Neuronal stem cell (in vitro differentiated cells): ENCODE data around the gene PRR23E.
A peak's percentile ranks its signal among the peaks of the same experiment; 100 is the strongest.

ENCODE experiments used
- DNase-seq: peaks from one replicate; pipeline ENCODE4 v3.0.0-alpha.2; 2013; ENCODE audit warnings: low spot score
- H2AFZ ChIP-seq: one replicate; pipeline ENCODE4 v1.6.1; 2013; ENCODE audit warnings: mild to moderate bottlenecking, low read length, inconsistent platforms
- H2AK5ac ChIP-seq: 2 replicates; pipeline ENCODE4 v1.6.1; 2013; ENCODE audit warnings: low read depth, mild to moderate bottlenecking, inconsistent platforms, low read length, moderate library complexity, mixed read lengths
- H2BK120ac ChIP-seq: 2 replicates; pipeline ENCODE4 v1.6.1; 2013; ENCODE audit warnings: low read depth, mild to moderate bottlenecking, inconsistent platforms, low read length, moderate library complexity, mixed read lengths
- H2BK12ac ChIP-seq: one replicate; pipeline ENCODE4 v1.6.1; 2013; ENCODE audit warnings: low read length, inconsistent platforms
- H2BK15ac ChIP-seq: 2 replicates; pipeline ENCODE4 v1.6.1; 2013; ENCODE audit warnings: mild to moderate bottlenecking, low read length, inconsistent platforms, mixed read lengths
- H2BK5ac ChIP-seq: one replicate; pipeline ENCODE4 v1.6.1; 2013; ENCODE audit warnings: inconsistent platforms, mild to moderate bottlenecking, low read length, moderate library complexity
- H3K14ac ChIP-seq: one replicate; pipeline ENCODE4 v1.6.1; 2013; ENCODE audit warnings: low read length, inconsistent platforms
- H3K18ac ChIP-seq: 2 replicates; pipeline ENCODE4 v1.6.1; 2013; ENCODE audit warnings: low read length, inconsistent platforms
- H3K23ac ChIP-seq: 2 replicates; pipeline ENCODE4 v1.6.1; 2013; ENCODE audit warnings: low read depth, mild to moderate bottlenecking, mixed read lengths, low read length, inconsistent platforms; ENCODE audit not compliant: poor library complexity
- H3K27ac ChIP-seq: replicated peaks from 3 replicates; pipeline ENCODE4 v1.5.1; 2013; ENCODE audit warnings: low read length, inconsistent platforms
- H3K27me3 ChIP-seq, 3 experiments: 2 replicates each; pipeline ENCODE4 v1.6.1; 2013; ENCODE audit warnings: low read length in 3 of 3, mild to moderate bottlenecking in 2 of 3, inconsistent platforms in 1 of 3, low read depth in 1 of 3, mixed read lengths in 1 of 3, moderate library complexity in 1 of 3; ENCODE audit not compliant: control insufficient read depth in 3 of 3, insufficient read depth in 3 of 3
- H3K36me3 ChIP-seq, 2 donors: replicated peaks in 1 of 2; 2 replicates each; pipeline ENCODE4 v1.6.1; 2013; ENCODE audit warnings: low read length in 2 of 2; ENCODE audit not compliant: control insufficient read depth in 2 of 2, insufficient read depth in 2 of 2
- H3K4ac ChIP-seq: 2 replicates; pipeline ENCODE4 v1.6.1; 2013; ENCODE audit warnings: inconsistent platforms, mild to moderate bottlenecking, low read length, moderate library complexity
- H3K4me1 ChIP-seq, 2 donors: 1 replicate in 1 of 2; 2 replicates in 1 of 2; pipeline ENCODE4 v1.6.1; 2013; ENCODE audit warnings: low read length in 2 of 2, low read depth in 1 of 2; ENCODE audit not compliant: control insufficient read depth in 2 of 2, insufficient read depth in 1 of 2
- H3K4me2 ChIP-seq: one replicate; pipeline ENCODE4 v1.6.1; 2013; ENCODE audit warnings: mild to moderate bottlenecking, low read length, inconsistent platforms; ENCODE audit not compliant: insufficient read depth, poor library complexity, severe bottlenecking
- H3K4me3 ChIP-seq, 2 donors: 2 replicates each; pipeline ENCODE4 v1.5.1; 2013; ENCODE audit warnings: low read length in 2 of 2, mild to moderate bottlenecking in 2 of 2, inconsistent platforms in 1 of 2, moderate library complexity in 1 of 2
- H3K79me1 ChIP-seq: one replicate; pipeline ENCODE4 v1.6.1; 2013; ENCODE audit warnings: low read depth, mild to moderate bottlenecking, inconsistent platforms, low read length, moderate library complexity
- H3K9ac ChIP-seq: one replicate; pipeline ENCODE4 v1.6.1; 2013; ENCODE audit warnings: mild to moderate bottlenecking, low read depth, low read length, inconsistent platforms; ENCODE audit not compliant: poor library complexity
- H3K9me3 ChIP-seq, 2 donors: replicated peaks in 1 of 2; 2 replicates each; pipeline versions ENCODE3 to v1.6.1; 2013; ENCODE audit warnings: low read length in 2 of 2, mild to moderate bottlenecking in 2 of 2, inconsistent platforms in 1 of 2, low read depth in 1 of 2, mixed read lengths in 1 of 2, moderate library complexity in 1 of 2; ENCODE audit not compliant: control insufficient read depth in 2 of 2, insufficient read depth in 1 of 2
- H4K8ac ChIP-seq: one replicate; pipeline ENCODE4 v1.6.1; 2013; ENCODE audit warnings: low read depth, mild to moderate bottlenecking, inconsistent platforms, low read length, moderate library complexity
- H4K91ac ChIP-seq: one replicate; pipeline ENCODE4 v1.6.1; 2013; ENCODE audit warnings: low read length, low read depth, mild to moderate bottlenecking, inconsistent platforms; ENCODE audit not compliant: poor library complexity
- WGBS, 2 donors: extraction: QIAGEN DNeasy Blood & Tissue Kit; methylation state at CpG; one replicate each; pipeline ENCODE4 v1.1.7; 2013; ENCODE audit warnings: missing lambda C conversion rate in 2 of 2, mixed read lengths in 1 of 2; ENCODE audit not compliant: insufficient read length in 2 of 2, insufficient replicate concordance in 1 of 2; ENCODE audit errors: extremely low coverage in 2 of 2; 5-methylcytosine and 5-hydroxymethylcytosine counted together

PRR23E gene

GRCh38 chr3:127151992-127152650 lies 40.8 kb upstream of the PRR23E start:
- no peaks in the 10 kb centered on the region for H3K27me3 ChIP-seq
- no peak overlapping the region for H3K18ac ChIP-seq
- H3K23ac ChIP-seq = no peak overlapping the region
- no peak overlapping the region for H2AFZ ChIP-seq
- peaks cover 0 to 16% of the 10 kb centered on the region in 2 donors for H3K4me1 ChIP-seq
- no peak overlapping the region for H3K4me2 ChIP-seq
- no peak for DNase-seq
- no CpG with 5 or more reads among the region's 2 CpGs for WGBS, 2 donors
- peaks cover 0 to 9% of the 10 kb centered on the region in 2 donors for H3K9me3 ChIP-seq
- no peak overlapping the region for H2BK12ac ChIP-seq
- no peak overlapping the region for H2BK120ac ChIP-seq
- no peak overlapping the region for H3K9ac ChIP-seq
- H2AK5ac ChIP-seq = no peak overlapping the region
- no peak overlapping the region for H2BK5ac ChIP-seq
- peaks cover 0 to 1% of the 10 kb centered on the region in 2 donors for H3K36me3 ChIP-seq
- H4K8ac ChIP-seq = no peak overlapping the region
- no peak overlapping the region for H3K14ac ChIP-seq
- no peak overlapping the region for H2BK15ac ChIP-seq
- no peak overlapping the region for H4K91ac ChIP-seq
- H3K79me1 ChIP-seq = no peaks in the 10 kb centered on the region
- no peak overlapping the region for H3K4me3 ChIP-seq
- no peak overlapping the region for H3K4ac ChIP-seq
- no peak overlapping the region for H3K27ac ChIP-seq

GRCh38 chr3:127152684-127153505 lies 40.0 kb upstream of the PRR23E start:
- Histone ChIP-seq H3K79me1 (no peaks in the 10 kb centered on the region), H3K4me2 (no peak overlapping the region), H3K4me1 (peaks cover 0 to 22% of the 10 kb centered on the region in 2 donors), H4K8ac (no peak overlapping the region), H2AFZ (no peak overlapping the region), H3K9me3 (peaks cover 0 to 9% of the 10 kb centered on the region in 2 donors), H3K14ac (peak overlapping the region; percentile 21), H2BK120ac (no peak overlapping the region), H3K9ac (no peak overlapping the region), H3K18ac (peak overlapping the region; percentile 74), H2BK5ac (no peak overlapping the region), H3K4me3 (no peak overlapping the region), H2BK12ac (peak overlapping the region; percentile 69), H3K27me3 (no peaks in the 10 kb centered on the region), H3K27ac (no peak overlapping the region), H2AK5ac (peak overlapping the region; percentile 72), H3K4ac (no peak overlapping the region), H4K91ac (no peak overlapping the region), H3K23ac (no peak overlapping the region), H3K36me3 (peaks cover 0 to 1% of the 10 kb centered on the region in 2 donors), H2BK15ac (no peak overlapping the region)
- no CpG with 5 or more reads among the region's 10 CpGs for WGBS, 2 donors
- no peak for DNase-seq

GRCh38 chr3:127153506-127153815 lies 39.5 kb upstream of the PRR23E start:
- no peak overlapping the region for H3K23ac ChIP-seq
- no peak overlapping the region for H2BK15ac ChIP-seq
- H3K9me3 ChIP-seq = peaks cover 0 to 9% of the 10 kb centered on the region in 2 donors
- peak overlapping the region; percentile 72 for H2AK5ac ChIP-seq
- H3K14ac ChIP-seq = no peak overlapping the region
- no peaks in the 10 kb centered on the region for H3K27me3 ChIP-seq
- no peak overlapping the region for H3K4ac ChIP-seq
- no peak overlapping the region for H3K9ac ChIP-seq
- H2BK120ac ChIP-seq = no peak overlapping the region
- no peak overlapping the region for H3K27ac ChIP-seq
- peaks cover 0 to 1% of the 10 kb centered on the region in 2 donors for H3K36me3 ChIP-seq
- no peak overlapping the region for H4K8ac ChIP-seq
- no CpG with 5 or more reads among the region's 5 CpGs for WGBS, 2 donors
- H3K4me1 ChIP-seq = peaks cover 0 to 27% of the 10 kb centered on the region in 2 donors
- no peak overlapping the region for H3K4me3 ChIP-seq
- DNase-seq = no peak
- H2AFZ ChIP-seq = no peak overlapping the region
- no peak overlapping the region for H4K91ac ChIP-seq
- no peak overlapping the region for H2BK5ac ChIP-seq
- H2BK12ac ChIP-seq = peak overlapping the region; percentile 69
- no peaks in the 10 kb centered on the region for H3K79me1 ChIP-seq
- H3K4me2 ChIP-seq = no peak overlapping the region
- H3K18ac ChIP-seq = peak overlapping the region; percentile 74

DNA sequence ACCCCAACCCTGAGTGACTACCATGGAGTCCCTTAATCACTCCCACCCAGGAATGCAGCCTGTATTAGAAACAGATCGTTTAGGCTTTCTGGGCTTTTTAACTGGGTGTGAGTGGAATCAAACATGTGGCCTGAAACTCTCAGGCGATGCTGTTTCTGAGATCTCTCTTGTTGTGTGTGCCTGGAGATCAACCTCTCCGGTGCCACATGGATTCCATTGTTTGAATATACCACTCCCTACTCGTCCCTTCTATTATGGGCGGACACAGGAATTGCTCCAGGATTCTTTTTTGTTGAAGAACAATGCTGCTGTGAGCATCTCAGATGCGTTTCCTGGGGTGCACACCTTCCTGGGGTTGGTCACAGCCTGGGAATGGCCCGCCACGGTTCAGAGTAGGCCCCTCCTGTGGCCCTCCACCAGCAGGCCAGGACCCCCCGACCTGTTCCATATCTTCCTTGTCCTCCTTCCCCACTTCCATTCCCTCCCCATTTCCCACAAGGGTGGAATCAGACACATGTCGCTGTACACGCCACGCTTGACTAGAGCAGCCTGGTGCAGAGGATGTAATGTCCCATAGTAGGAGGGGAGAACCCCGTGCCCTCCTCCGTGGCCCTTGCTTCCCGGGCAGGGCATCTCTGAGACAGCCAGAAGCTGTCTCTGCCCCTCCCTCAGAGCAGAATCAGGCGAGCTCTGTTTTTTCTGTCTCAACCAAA lies 36.4 kb upstream of the PRR23E start:
- Histone ChIP-seq H3K4ac (no peak overlapping the region), H3K27ac (peak overlapping the region; percentile 56), H3K36me3 (peaks cover 0 to 1% of the 10 kb centered on the region in 2 donors)

More for the DNA sequence above, 36.4 kb upstream of the PRR23E start:
- peak overlapping the region; percentile 0 for H2AK5ac ChIP-seq
- H3K23ac ChIP-seq = no peak overlapping the region
- H3K9ac ChIP-seq = no peak overlapping the region
- H3K4me3 ChIP-seq = no peak overlapping the region
- H4K91ac ChIP-seq = no peak overlapping the region
- no peak overlapping the region for H3K14ac ChIP-seq
- H2BK12ac ChIP-seq = no peak overlapping the region
- H2AFZ ChIP-seq = no peak overlapping the region
- H4K8ac ChIP-seq = no peak overlapping the region
- peak overlapping the region; percentile 69 for H2BK120ac ChIP-seq
- no peaks in the 10 kb centered on the region for H3K79me1 ChIP-seq
- peak overlapping the region; percentile 66 for H3K18ac ChIP-seq
- no peaks in the 10 kb centered on the region for H3K27me3 ChIP-seq
- no peak for DNase-seq
- peaks cover 0 to 9% of the 10 kb centered on the region in 2 donors for H3K9me3 ChIP-seq
- H2BK15ac ChIP-seq = no peak overlapping the region
- no peak overlapping the region for H2BK5ac ChIP-seq
- no CpG with 5 or more reads among the region's 16 CpGs for WGBS, 2 donors
- H3K4me1 ChIP-seq = peaks cover 0 to 51% of the 10 kb centered on the region in 2 donors
- peak overlapping the region; percentile 18 for H3K4me2 ChIP-seq
